DMS 273 (cell line): ENCODE measurements around the gene FGR.

ENCODE experiments used
- DNase-seq: peaks from one replicate; lab custom pipeline; 2025; ENCODE audit not compliant: unreplicated experiment; lab: John Stamatoyannopoulos, UW

The FGR gene

DNA sequence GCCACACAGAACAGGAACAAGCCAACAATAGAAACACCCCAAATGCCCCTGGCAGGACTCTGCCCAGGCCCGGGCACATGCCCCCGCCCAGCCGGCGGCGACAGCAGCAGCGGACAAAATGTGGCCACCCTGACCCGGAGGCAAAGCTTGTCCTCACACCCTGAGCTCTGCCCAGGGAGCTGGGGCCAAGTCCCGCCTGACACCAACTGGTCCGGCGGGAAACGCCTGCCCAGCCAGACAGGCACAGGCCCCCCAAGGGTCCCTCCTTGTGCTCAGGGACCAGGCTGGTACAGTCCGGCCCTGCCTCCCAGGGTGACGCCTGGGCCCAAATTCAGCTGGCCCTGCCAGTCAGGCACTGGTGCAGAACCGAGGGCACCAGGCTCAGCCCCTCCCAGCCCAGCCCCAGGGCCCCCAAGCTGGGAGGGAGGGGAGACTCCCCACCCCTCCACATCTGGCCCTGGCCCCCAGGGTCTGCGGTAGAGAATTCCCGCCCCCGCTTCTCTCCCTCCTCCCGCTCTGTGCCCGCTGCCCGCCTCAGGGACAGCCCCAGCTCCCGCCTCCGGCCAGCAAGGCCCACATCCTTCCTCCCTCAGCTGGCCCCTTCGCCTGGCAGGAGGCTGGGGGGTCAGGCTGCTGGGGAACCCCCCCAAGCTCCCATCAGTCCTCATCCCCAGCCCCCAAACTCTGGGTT, 33.1 kb downstream of the FGR start:
- peak; percentile 74 for DNase-seq

GRCh38 chr1:27601321-27601770, 33.6 kb downstream of the FGR start:
- peak; percentile 37 for DNase-seq

DNA sequence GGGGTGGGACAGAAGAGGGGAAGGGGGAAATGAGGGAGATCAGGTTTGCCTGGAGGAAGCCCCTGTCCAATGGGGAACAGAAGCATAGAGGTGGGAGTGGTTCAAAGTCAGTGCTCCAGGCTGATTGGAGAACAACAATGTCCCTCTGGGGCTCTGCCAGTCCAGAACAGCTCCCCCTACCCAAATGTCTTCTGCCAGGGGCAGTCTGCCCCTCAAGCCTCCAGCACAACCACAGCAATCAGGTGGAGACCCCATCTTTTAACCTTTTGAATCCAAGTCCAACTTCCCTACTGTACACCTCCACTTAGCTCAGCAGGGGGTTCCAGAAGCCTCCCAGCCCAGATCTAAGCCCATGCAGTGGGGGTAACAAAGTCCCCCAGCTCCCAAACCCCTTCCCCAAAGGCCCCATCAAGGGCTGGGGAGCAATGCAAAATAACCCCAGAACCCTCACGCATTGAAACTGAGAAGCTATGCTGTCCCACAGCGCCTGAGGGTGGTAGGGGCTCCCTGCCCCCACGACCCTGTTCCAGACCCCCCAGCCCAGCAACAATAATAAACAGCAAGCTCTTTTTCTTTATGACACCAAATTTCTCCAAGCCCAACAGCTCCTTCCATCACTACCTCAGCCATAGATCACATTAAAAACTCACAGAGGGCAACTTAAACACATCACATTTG, 34.3 kb downstream of the FGR start:
- DNase-seq = peak; percentile 75

DNA sequence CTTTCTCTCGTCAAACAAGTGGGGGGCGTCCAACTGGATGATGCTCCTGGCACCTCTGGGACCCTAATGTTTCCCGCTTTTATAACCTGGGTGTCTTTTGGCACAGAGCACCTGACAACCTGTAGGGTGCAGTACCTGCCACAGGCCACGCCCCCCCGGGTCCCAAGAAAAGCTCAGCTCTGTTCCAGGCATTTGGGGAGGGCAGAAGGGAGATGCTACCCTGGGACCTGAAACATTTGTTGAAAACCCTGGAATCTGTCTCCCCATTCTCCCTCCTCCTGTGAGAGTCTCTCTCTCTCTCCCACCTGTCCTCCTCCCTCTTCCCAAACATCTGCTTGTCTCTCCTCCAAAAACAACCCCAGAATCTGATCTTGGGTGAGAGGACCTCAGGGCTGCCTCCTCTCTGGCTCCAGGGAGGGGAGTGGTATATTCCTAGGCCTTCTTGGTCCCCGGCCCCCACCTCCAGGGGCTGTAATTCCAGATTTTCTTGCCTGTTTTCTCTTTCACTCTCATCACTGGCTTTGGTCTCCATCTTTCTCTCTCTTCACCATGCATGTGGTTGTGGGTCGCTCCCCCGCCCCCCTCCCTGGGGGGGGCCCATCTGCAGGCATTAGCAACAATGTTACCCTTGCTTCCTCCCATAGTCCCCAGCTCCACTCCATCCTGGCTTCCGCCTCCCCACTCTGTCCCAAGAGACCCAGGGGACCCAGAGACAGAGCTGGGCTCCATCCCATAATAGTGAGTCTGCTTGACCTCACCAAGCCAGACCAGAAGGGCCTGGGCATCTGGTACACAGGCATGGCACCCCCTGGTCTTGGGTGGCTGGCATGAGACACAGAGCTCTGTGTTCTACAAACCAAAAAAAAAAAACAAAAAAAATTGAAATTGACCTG, 35.1 kb downstream of the FGR start:
- peak; percentile 66 for DNase-seq

- peak; percentile 70 for DNase-seq
Observed at GRCh38 chr1:27598902-27599528, 36.0 kb downstream of the FGR start.

GRCh38 chr1:27598295-27598687, 36.7 kb downstream of the FGR start:
- DNase-seq = peak; percentile 84

- DNase-seq = peak; percentile 70
Observed at GRCh38 chr1:27597516-27598294, 37.3 kb downstream of the FGR start.

DNA sequence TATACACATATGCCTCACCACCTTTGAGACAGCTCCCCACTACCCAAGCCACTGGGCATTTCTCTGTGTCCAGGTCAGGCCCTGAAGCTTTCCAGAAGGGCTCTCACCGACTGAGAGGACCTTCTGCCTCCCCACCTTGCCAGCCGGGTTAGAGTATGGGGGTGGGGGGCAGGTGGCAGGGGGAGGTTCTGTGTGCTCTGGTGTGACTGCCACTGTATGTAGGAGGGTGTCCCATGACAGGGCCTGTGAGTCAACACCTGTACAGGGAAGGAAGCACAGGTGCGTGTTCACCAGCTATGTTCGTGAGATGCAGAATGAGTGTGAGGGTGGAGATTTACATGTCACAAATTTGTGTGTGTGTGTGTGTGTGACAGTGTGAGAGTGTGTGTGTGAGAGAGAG, 38.0 kb downstream of the FGR start:
- DNase-seq = no peak

GRCh38 chr1:27596261-27596660, 38.7 kb downstream of the FGR start:
- DNase-seq = peak; percentile 28

DNA sequence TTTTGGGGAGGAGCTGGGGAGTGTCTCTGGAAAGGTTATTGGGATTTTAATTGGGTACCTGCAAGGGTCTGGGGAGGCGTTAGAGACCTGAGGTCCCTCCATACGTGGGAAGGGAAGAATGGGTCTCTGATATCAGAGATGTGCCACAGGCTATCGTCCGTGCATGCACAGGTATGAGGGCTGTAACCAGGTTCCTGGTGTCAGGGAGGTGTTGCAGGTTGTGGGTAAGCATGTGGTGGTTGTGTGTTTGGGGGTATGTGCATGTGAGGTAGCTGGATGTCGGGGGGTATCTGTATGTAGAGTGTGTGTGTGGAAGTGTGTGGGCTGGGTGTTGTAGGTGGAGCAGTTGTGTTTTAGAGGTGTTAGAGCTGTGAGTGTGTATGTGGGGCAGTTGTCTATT, 39.4 kb downstream of the FGR start:
- DNase-seq = no peak

DNA sequence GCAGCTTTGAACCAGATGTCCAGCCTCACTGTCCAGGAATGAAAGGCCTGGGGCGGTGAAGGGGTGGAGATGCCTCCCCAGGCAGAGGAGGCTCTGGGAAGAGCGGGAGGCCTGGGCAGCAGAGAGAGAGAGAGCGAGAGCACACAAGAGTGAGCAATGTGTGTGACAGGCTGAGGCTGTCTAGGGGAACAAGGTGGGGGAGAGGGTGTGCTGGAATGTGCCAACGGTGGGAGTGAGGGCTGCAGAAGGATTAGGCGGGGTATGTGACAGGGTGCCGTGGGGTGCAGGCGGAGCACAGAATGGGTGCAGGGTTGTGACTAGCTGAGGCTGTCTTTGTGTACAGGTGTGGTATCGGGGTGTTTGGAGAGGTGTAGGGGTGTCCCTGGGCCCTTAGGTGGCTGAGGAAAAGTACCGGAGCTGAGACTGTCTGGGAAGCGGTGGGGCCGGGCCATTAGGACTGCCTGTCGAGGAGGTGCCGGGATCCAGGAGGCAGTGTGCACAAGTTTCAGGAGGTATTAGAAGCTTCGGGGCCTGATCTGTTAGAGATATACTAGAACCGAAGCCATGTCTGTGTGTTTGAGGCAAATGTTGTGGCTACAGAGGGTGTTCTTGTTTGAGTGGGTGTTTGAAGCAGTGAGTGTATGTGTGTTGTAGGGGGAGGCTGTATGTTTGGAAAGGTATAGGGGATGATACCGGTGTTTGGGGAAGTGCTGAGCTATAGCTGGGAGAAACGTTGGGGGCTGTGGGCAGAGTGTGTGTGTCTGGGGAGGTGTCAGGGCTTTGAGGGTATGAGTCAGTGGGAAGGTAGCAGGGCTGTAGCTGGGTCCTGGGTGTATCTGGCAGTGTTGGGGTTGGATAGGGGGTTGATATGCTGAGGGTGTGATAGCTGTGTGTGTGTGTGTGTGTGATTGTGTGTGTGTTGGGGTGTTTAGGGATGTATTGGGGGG, 40.1 kb downstream of the FGR start:
- DNase-seq = peak; percentile 42

DNA sequence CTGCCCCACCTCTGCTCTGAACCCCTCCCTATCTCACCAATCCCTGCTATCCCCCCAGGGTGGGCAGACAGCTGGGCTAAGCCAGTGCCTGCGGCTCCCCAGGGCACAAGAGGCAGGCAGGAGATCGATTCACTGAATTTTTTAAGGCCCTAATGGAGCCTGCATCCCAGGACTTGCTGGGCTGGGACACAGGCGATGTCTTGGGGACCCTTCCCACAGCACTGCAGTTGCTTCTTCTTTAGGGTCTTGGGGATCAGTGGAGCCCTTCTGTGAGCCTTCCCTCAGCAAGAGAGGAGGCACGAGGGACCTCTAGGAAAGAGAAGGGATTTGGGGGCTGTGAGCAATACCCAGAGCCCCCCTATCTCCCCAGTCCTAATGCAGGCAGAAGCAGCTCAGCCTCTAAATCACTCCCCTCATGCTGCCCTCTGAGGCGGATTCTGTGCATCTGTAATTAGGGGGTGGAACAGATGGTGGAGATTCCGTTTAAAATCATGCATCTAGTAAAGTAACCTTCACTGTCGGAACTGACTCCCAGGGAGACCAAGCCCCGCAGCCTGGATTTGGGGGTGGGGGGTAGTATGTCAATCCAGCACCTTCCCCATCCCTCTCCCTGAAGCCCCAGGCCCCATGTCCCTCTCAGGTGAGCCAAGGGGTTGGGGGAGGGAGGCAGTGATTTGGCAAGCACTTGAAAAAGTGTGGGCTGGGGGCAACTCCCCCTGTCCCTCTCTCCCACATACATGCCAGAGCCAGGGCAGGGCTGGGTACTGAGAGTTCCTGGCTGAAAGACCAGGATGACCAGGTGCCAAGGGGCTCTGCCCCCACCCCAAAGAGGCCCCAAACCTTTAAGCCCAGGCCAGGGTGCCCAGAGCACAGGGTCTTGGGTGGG, 41.1 kb downstream of the FGR start:
- DNase-seq = peak; percentile 90

DNA sequence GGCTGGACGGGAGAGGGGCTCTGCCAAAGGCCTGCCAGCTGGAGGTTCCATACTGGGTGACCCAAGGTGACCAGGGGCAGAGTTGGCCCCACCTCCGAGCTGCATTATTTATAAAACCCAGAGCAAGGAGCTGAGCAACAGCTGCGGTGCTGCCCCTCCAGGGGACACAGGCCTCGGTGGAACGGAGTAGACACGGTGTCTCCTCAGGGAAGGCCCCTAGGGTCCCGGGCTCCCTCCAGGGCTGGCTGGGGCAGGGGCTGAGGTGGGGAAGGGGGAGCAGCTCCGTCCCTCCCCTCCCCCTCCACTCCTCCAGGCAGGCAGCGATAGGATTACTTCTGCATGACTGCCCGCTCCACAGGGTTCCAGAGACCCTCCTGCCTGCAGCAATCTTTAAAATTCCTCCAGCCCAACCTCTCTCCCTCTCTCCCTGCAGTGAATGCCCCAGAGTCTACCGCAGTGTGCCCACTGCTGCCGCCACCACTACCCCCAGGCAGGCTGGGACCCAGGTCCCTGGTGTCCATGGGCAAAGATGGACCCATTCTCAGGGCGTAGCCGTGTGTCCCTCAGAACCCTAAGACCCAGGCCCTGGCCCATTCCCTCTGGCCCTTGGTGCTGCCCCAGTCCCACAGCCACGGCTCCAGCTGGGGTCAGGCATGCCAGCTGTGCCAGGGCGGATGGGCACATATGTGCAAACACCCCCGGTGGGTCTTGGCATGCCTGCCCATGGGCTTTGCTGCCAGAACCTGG, 41.9 kb downstream of the FGR start:
- DNase-seq = peak; percentile 57

DNA sequence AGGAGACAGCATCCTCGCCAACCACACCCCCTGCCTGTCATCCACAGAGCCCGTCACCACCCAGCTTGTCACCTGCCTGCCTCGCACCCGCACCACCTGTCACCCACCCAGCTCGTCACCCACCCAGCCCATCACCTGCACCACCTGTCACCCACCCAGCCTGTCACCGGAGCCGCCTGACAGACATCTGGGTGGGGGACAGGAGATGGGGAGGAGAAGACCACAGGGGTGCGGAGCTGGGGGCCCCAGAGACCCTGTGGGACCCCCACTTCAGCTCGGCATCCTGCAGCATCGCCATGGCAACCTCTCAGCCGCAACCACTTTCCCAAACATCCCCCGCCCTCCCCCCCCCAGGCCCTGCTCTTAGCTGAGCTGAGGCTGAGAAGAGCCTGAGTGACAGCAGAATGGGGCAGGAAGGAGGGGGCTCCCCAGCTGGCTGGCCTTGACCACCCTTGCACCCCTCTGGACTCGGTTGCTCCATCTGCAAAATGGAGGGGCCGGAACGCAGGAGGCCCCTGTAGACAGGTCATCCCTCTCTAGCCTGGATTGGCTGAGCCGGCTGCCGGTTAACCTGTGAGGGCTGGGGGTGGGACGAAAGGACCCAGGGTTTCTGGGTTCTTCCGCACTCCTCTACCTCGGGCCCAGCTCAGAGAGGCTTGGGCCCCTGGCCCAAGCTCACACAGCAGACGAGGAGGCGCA, 42.6 kb downstream of the FGR start:
- no peak for DNase-seq

- peak; percentile 40 for DNase-seq
Observed at GRCh38 chr1:27591622-27592021, 43.4 kb downstream of the FGR start.

DNA sequence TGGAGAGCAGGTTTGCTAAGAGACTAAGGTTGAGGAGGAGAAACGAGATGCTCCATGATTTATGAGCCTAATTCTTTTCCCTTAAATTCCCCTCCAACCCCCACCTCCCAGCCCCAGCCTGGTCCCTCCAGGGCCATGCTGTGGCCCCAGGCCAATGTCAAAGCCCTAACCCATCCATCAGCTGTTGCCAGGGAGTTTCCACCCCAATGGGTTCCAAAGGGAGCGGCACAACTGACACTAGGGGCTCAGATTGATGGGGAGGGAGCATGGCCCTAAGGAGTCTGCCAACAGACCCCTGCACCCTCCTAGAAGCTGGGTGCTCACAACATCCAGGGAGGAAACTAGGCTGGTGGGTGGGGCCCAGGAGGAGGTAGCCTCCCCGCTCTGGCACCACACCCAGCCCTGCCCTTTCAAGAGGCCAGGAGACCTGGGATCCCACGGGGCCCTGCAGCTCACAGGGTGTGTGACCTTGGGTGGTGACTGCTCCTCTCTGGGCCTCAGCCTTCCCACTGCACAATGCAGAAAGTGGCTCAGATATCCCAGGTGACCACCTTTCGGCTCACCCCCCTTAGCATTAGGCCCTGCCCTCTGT, 44.0 kb downstream of the FGR start:
- DNase-seq = peak; percentile 62
